ENCODE results near the gene IFNA6.
A peak's percentile ranks its signal among the peaks of the same experiment; 100 is the strongest.

DNA sequence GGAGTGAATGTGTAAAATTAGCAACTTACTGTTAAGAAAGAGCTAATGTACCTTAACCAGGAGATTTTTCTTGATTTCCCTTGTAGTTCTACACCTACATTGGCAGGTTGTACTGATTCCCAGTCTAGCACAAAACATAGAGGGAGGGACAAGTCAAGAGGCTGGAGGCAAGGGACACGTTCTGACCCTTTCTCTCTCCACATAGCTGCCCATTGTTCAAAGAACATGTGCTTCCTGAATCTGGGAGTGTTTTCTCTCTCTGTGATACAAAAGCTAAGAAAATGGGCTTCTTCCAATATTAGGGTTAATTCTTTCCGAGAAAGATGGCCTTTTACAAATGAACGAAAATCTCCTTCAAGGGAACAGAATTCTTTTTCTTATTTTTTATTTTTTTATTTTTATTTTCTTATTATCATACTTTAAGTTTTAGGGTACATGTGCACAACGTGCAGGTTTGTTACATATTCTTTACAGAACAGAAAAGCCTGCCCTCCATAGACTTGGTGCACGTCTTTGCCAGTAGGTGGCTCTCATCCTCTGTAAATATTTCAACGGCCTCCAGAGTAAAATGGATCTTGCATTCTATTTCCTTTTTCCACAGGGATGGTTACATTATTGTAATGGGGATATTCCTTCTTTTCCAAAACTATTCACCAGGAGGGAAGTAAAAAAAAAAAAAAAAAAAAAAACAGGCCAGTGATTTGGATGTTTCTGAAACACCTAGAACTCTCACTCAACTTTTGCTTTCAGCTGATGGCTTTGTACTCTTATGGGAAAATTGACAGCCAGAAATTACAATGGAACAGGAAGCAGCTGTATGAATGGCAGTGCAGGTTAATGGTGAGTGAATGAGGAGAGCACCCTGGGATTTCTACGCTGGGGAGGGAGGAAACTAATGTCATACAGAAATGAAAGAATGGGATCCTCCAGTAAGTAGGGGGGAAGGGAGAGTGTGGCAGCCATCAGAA lies 32.4 kb downstream of the IFNA6 start:
- TF ChIP-seq, protein P1, sequence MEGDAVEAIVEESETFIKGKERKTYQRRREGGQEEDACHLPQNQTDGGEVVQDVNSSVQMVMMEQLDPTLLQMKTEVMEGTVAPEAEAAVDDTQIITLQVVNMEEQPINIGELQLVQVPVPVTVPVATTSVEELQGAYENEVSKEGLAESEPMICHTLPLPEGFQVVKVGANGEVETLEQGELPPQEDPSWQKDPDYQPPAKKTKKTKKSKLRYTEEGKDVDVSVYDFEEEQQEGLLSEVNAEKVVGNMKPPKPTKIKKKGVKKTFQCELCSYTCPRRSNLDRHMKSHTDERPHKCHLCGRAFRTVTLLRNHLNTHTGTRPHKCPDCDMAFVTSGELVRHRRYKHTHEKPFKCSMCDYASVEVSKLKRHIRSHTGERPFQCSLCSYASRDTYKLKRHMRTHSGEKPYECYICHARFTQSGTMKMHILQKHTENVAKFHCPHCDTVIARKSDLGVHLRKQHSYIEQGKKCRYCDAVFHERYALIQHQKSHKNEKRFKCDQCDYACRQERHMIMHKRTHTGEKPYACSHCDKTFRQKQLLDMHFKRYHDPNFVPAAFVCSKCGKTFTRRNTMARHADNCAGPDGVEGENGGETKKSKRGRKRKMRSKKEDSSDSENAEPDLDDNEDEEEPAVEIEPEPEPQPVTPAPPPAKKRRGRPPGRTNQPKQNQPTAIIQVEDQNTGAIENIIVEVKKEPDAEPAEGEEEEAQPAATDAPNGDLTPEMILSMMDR (IDR thresholded peaks at IDR 0.05): peak in 3 of 4 experiments; percentile 36 to 61 (median 59)
- no peak for TF ChIP-seq POLR2AphosphoS5 (IDR thresholded peaks at IDR 0.05)
- no peak for TF ChIP-seq POLR2A (IDR thresholded peaks at IDR 0.05)

Measured in prostate gland (tissue), 2 donors.